ENCODE results near the gene TARDBP.
"Not testable (repeated sequence)": the region's sequence is repeated elsewhere in the genome, so short reads cannot be mapped to it uniquely, and the experiment has no call there.

Gene TARDBP

DNA sequence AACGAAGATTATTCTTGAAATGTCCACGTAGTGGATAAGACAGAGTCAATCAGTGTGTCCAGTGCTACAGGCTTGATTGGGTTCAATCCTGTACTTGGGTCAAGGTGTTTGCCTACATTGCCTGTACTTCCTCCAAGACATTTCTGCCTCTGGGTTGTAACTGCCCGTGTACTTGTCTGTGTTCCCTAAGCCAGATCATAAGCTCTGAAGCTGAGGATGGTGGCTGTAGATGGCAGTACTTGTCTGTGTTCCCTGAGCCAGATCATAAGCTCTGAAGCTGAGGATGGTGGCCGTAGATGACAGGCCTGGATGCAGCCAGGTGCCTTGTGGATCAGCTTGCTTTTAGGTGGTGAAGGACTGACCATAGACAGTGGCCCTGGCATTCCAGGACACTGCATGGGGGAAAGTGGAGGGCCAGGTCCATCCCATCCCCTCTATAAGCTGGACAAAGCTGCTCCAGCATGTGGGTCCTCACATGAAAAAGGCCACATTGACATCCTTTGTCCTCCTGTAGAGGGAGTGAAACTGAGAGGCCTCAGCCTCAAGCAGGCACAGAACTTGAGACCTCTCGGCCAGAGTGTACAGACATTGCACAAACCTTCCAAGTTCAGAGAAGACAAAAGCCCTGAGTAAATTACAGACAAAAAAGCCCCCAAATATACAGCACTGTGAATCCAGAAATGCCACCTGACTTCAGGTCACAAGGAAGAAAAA, 49.4 kb downstream of the TARDBP start:
- H3K4me3 ChIP-seq (ENCODE audit: low read depth, low read length), result no peak overlapping the region
- DNase-seq (ENCODE audit: low read depth), result no peak
- TF ChIP-seq, protein P1, sequence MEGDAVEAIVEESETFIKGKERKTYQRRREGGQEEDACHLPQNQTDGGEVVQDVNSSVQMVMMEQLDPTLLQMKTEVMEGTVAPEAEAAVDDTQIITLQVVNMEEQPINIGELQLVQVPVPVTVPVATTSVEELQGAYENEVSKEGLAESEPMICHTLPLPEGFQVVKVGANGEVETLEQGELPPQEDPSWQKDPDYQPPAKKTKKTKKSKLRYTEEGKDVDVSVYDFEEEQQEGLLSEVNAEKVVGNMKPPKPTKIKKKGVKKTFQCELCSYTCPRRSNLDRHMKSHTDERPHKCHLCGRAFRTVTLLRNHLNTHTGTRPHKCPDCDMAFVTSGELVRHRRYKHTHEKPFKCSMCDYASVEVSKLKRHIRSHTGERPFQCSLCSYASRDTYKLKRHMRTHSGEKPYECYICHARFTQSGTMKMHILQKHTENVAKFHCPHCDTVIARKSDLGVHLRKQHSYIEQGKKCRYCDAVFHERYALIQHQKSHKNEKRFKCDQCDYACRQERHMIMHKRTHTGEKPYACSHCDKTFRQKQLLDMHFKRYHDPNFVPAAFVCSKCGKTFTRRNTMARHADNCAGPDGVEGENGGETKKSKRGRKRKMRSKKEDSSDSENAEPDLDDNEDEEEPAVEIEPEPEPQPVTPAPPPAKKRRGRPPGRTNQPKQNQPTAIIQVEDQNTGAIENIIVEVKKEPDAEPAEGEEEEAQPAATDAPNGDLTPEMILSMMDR (conservative IDR thresholded peaks at IDR 0.05; ENCODE audit: low read depth, low read length), result no peak

DNA sequence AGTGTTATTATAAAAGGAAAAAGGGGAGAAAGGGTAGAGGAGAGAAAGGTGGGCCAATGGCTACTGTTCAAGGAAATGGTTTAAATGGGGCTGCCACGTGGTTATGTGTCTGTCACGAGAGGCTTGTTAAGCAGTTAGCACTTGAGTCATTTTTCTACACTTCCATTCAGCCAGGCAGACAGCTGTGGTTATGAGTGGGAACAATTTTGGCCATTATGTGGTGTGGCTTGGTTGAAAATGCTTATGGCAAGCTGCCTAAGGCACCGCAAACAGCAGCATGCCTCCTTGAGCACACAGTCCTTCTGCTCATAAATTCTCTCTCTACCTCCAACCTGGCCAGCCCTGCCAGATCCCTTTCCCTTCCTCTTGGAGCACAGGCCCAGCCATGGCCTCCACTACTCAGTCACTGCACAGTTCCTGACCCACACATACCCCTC, 50.5 kb downstream of the TARDBP start:
- DNase-seq (ENCODE audit: low read depth), result no peak
- TF ChIP-seq, protein P1 (conservative IDR thresholded peaks at IDR 0.05; ENCODE audit: low read depth, low read length), result no peak
- no peak overlapping the region for H3K4me3 ChIP-seq (ENCODE audit: low read depth, low read length)

DNA sequence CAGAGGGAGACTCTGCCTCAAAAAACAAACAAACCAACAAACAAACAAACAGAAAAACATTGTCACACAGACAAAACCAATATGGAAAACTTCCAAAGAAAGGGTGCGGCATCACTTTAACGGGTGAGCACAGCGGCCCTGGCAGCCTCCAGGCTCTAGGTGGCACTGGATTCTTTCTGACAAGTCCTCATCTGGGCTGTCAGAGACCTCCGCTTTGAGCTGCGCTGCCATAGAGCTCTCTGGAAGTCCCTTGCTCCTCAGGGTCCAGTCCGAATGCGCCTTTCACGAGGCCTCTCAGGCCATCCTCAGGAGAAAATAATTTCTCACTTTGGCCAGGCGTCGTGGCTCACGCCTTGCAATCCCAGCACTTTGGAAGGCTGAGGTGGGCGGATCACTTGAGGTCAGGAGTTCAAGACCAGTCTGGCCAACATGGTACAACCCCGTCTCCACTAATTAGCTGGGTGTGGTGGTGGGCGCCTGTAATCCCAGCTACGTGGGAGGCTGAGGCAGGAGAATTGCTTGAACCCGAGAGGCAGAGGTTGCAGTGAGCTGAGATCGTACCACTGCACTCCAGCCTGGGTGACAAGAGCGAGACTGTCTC, 51.6 kb downstream of the TARDBP start:
- H3K4me3 ChIP-seq (ENCODE audit: low read depth, low read length); DNase-seq (ENCODE audit: low read depth): not testable (repeated sequence)

DNA sequence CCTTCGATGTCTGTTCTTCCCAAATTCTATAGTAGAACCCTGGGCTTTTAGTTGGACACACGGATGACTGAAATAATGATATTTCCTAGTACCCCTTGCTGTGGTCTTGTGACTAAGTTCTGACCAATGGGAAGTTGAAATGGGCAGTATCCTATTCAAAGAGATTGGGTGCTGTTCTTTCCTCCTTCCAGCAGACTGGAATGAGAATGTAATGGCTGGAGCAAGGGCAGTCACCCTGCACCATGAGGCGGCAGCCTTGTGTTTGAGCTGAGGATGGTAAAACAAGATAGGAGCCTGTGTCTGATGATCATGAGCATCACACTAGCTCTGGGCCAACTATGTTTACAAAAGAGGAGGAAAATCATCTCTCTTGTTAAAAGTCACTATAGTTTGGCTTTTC, 52.5 kb downstream of the TARDBP start:
- TF ChIP-seq, protein P1 (conservative IDR thresholded peaks at IDR 0.05; ENCODE audit: low read depth, low read length), result no peak
- no peak for DNase-seq (ENCODE audit: low read depth)
- no peak overlapping the region for H3K4me3 ChIP-seq (ENCODE audit: low read depth, low read length)

DNA sequence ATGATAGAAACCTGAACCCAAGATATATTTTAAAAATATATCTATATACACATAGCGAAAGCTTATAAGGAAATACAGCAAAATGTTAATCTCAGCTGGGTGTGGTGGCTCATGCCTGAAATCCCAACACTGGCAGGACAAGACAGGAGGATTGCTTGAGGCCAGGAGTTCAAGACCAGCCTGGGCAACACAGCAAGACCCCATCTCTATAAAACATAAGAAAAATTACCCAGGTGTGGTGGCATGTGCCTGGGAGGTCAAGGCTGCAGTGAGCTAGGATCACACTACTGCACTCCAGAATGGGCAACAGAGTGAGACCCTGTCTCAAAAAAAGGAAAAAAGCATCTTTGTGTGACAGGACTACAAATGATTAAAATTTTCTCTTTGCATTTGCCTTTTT, 53.3 kb downstream of the TARDBP start:
- H3K4me3 ChIP-seq (ENCODE audit: low read depth, low read length), result no peak overlapping the region
- DNase-seq (ENCODE audit: low read depth), result no peak
- TF ChIP-seq, protein P1 (conservative IDR thresholded peaks at IDR 0.05; ENCODE audit: low read depth, low read length), result no peak

DNA sequence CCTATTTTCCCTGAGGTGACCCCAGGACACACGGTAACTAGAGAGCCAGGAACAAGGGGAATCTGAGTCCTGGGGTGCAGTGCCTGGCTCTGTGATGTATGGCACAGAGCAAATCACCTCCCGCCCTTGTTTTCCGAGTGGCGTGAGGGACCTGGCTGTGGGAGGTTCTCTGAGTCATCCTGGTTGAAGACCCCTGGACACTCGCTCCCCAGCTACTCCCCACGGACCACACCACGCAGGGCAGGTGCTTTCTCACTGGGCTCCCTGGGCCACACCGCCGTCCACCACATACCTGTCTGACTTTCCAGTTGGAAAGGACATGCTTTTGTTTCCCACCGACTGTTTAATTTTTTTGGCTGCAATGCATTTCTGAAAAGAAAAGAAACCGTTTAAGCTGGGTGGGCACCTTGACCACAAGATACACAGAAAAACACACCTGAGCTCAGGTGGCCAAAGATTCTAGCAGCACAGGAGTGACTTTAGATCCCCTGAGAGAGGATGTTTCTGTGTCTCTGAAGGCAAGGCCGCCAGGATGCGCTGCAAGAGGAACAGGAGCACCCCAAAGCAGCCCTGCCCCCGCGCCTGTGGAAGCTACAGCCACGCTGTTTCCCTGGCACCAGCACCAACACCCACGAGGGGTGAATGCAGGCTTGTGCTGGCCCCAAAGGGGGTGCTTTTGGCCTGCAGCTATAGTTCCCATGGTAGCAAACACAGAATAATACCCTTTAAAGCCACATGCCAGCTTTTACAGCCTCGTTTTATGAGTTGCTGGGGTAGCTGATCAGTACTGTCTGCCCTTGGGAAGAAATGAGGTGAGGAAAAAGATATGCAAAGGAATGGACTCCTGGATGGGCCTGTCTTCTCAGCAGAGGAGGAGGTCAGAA, 55.5 kb downstream of the TARDBP start:
- no peak overlapping the region for H3K4me3 ChIP-seq (ENCODE audit: low read depth, low read length)
- TF ChIP-seq, protein P1 (conservative IDR thresholded peaks at IDR 0.05; ENCODE audit: low read depth, low read length), result no peak
- no peak for DNase-seq (ENCODE audit: low read depth)

Measured in choroid plexus epithelial cell (primary cell).